Astrocyte of the spinal cord (primary cell): ENCODE results near the gene ABLIM2.

ENCODE experiments used
- DNase-seq: peaks from one replicate; pipeline ENCODE4 v3.0.0; 2011; ENCODE audit warnings: low read depth, low spot score
- H3K4me3 ChIP-seq: 2 replicates; pipeline ENCODE4 v1.5.1; 2011; ENCODE audit warnings: low read depth, mild to moderate bottlenecking, low read length, moderate library complexity
- CTCF ChIP-seq: IDR thresholded peaks from 2 replicates; pipeline ENCODE4 v1.5.1; 2012; ENCODE audit warnings: low read depth, mild to moderate bottlenecking, low read length, inconsistent platforms
- in situ Hi-C: cut with HindIII; loops from 2 replicates; pipeline ENCODE4 v1.10.0; 2017; ENCODE audit warnings: low sequenced_read_pairs

ABLIM2 gene

GRCh38 chr4:8203052-8203401 is 44.4 kb upstream of the ABLIM2 start:
- DNase-seq = no peak
- no peak overlapping the region for H3K4me3 ChIP-seq
- in situ Hi-C loops = no loop called here
- no peak for TF ChIP-seq CTCF

GRCh38 chr4:8202108-8203051 is 43.8 kb upstream of the ABLIM2 start:
- no peak overlapping the region for H3K4me3 ChIP-seq
- TF ChIP-seq CTCF = no peak
- DNase-seq = no peak
- in situ Hi-C loops = no loop called here

GRCh38 chr4:8201321-8201781 is 42.7 kb upstream of the ABLIM2 start:
- no peak for TF ChIP-seq CTCF
- in situ Hi-C loops = no loop called here
- no peak for DNase-seq
- H3K4me3 ChIP-seq = no peak overlapping the region

GRCh38 chr4:8200302-8200975 is 41.8 kb upstream of the ABLIM2 start:
- no peak overlapping the region for H3K4me3 ChIP-seq
- no peak for TF ChIP-seq CTCF
- in situ Hi-C loops = no loop called here
- DNase-seq = no peak

GRCh38 chr4:8199594-8200301 is 41.1 kb upstream of the ABLIM2 start:
- in situ Hi-C loops = no loop called here
- no peak overlapping the region for H3K4me3 ChIP-seq
- TF ChIP-seq CTCF = no peak
- no peak for DNase-seq

- peak; percentile 78 for DNase-seq
- TF ChIP-seq CTCF = no peak
- in situ Hi-C loops = no loop called here
- no peak within 1 kb of the TSS for H3K4me3 ChIP-seq
Measured at GRCh38 chr4:8198906-8199593, 40.4 kb upstream of the ABLIM2 start, which contains the start of gene SH3TC1. TSS of gene SH3TC1 (plus strand) at chr4:8199290. CDS start at chr4:8205195, 5,905 bp downstream.
